Hepatocyte (in vitro differentiated cells): Measurements from ENCODE around the gene ZSWIM3. TPM values are rescaled to one million over a fixed set of nuclear protein-coding genes. Genes with fewer than 3 reads are reported as not detected.

Experiments
- DNase-seq: peaks from one replicate; pipeline ENCODE4 v3.0.0-alpha.2; 2016; ENCODE audit warnings: low spot score
- H2AFZ ChIP-seq: fragments of 200-600 bp; sonication (generic); 2 replicates; pipeline ENCODE4 v1.6.0; 2016; ENCODE audit warnings: antibody characterized with exemption, mild to moderate bottlenecking
- H3K27ac ChIP-seq: fragments of 200-600 bp; sonication (generic); 2 replicates; pipeline ENCODE4 v1.5.1; 2016; ENCODE audit warnings: mild to moderate bottlenecking
- H3K27me3 ChIP-seq: fragments of 200-600 bp; sonication (generic); 2 replicates; pipeline ENCODE4 v1.6.1; 2016
- H3K36me3 ChIP-seq: fragments of 200-600 bp; sonication (generic); replicated peaks from 2 replicates; pipeline ENCODE4 v1.5.1; 2016; ENCODE audit warnings: low read depth; ENCODE audit not compliant: insufficient read depth
- H3K4me1 ChIP-seq: fragments of 200-600 bp; sonication (generic); 2 replicates; pipeline ENCODE4 v1.5.1; 2016; ENCODE audit warnings: mild to moderate bottlenecking, moderate library complexity; ENCODE audit not compliant: insufficient read depth
- H3K4me2 ChIP-seq: fragments of 200-600 bp; sonication (generic); 2 replicates; pipeline ENCODE4 v1.6.0; 2016
- H3K4me3 ChIP-seq: fragments of 200-600 bp; sonication (generic); 2 replicates; pipeline ENCODE4 v1.5.1; 2016; ENCODE audit warnings: mild to moderate bottlenecking
- H3K79me2 ChIP-seq: fragments of 200-600 bp; sonication (generic); 2 replicates; pipeline ENCODE4 v1.6.0; 2017; ENCODE audit warnings: mild to moderate bottlenecking
- H3K9me2 ChIP-seq: fragments of 200-600 bp; sonication (generic); replicated peaks from 2 replicates; pipeline ENCODE4 v1.6.0; 2017; ENCODE audit warnings: mild to moderate bottlenecking; ENCODE audit not compliant: insufficient read depth
- H3K9me3 ChIP-seq: fragments of 200-600 bp; sonication (generic); 2 replicates; pipeline ENCODE4 v1.5.1; 2016; ENCODE audit warnings: low read depth, mild to moderate bottlenecking
- H4K20me1 ChIP-seq: fragments of 200-600 bp; sonication (generic); 2 replicates; pipeline ENCODE4 v1.6.0; 2016; ENCODE audit warnings: mild to moderate bottlenecking; ENCODE audit not compliant: insufficient read depth, poor library complexity, severe bottlenecking
- EZH2 ChIP-seq: fragments of 200-600 bp; sonication (generic); IDR thresholded peaks from 2 replicates; pipeline ENCODE4 v1.6.1; 2016; ENCODE audit warnings: antibody characterized with exemption, mild to moderate bottlenecking, borderline replicate concordance
- EZH2phosphoT487 ChIP-seq: fragments of 200-600 bp; sonication (generic); IDR thresholded peaks from one replicate; pipeline ENCODE4 v1.6.1; 2018; ENCODE audit warnings: antibody characterized with exemption, mild to moderate bottlenecking, low read depth, moderate library complexity; ENCODE audit not compliant: unreplicated experiment, severe bottlenecking
- WGBS: methylation state at CpG from one replicate; pipeline ENCODE4 v1.1.6; 2016; ENCODE audit warnings: low lambda C conversion rate; ENCODE audit errors: missing lambda C conversion rate; 5-methylcytosine and 5-hydroxymethylcytosine counted together
- polyA plus RNA-seq: library from polyadenylated mRNA; unstranded; fragments of >200 nt; fragmentation: Nextera tagmentation; extraction: Ambion mirVana; gene quantifications from 2 replicates; pipeline ENCODE4 v1.2.1, GENCODE V29; 2016
- total RNA-seq: library from RNA; depleted of rRNA; stranded (reverse); fragments of >200 nt; gene quantifications from 2 replicates; pipeline ENCODE4 v1.2.3, GENCODE V29; 2014
- TF ChIP-seq, protein P1 (sequence below): fragments of 200-600 bp; sonication (generic); IDR thresholded peaks from 2 replicates; pipeline ENCODE4 v1.5.1; 2016; ENCODE audit warnings: antibody characterized with exemption, mild to moderate bottlenecking; ENCODE audit not compliant: poor library complexity

ZSWIM3 gene
- total and polyA plus RNA-seq, 2 experiments from 2014 or later = 4.1 to 6.2 TPM

DNA sequence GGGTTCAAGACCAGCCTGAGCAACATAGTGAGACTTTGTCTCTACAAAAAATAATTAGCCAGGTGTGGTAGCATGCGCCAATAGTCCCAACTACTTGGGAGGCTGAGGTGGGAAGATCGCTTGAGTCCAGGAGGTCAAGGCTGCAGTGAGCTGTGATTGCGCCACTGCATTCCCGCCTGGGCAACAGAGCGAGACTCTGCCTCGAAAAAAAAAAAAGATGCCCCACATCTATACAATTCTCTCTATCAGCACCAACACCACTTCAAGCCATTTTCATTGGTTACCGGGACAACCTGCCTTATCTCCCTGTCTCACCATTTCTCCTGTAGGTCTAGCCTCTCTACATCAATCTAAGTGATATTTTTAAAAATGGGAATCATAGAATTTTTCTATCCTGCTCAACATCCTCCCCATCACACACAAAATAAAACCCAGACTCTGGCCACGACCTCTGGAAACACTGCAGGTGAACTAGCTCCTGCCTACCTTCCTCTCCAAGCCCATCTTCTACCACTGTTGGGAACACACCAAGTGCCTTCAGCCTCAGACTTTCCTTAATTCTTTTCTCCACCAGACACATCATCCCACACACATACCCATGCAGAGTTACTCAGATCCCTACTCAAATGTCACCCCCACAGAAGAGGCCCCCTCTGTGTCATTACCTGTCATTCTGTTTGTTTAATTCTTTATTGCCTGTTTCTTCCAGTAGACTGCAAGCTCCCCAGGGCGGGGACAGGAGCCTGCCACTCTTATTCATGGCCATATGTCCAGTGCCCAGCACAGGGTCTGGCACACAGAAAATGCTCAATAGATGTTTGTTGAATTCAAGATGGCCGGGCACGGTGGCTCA is 64.1 kb downstream of the ZSWIM3 start:
- WGBS = 86% methylated on average over 11 of the region's 11 CpGs

DNA sequence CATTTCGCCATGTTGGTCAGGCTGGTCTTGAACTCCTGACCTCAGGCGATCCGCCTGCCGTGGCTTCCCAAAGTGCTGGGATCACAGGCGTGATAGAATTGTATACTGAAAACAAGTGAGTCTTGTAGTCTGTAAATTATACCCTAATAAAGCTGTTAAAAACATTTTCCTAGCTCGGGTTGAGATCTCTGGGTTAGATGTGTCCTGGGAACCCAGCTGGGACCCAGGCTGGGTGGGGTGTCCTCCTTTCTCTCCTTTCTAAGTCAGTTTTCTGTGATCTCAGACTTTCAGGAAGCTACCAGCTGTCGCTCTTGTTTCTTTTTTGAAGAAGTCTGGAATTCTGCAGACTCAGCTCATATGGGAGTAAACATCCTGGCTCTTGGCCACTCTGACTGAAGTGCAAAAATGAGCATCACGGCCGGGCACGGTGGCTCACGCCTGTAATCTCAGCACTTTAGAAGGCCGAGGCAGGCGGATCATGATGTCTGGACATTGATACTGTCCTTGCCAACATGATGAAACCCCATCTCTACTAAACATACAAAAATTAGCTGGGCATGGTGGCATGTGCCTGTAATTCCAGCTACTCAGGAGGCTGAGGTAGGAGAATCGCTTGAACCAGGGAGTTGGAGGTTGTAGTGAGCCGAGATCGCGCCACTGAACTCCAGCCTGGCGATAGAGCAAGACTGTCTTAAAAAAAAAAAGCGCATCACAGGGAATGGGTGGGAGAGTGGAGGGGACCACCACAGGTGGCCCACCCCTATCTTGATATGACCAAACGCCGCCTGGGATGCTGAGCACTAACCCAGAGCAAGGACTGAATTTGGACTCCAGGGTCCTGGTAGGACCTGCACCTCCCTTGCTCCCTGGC is 67.2 kb downstream of the ZSWIM3 start:
- DNase-seq = peak; percentile 76
- Histone ChIP-seq H3K27ac (peak overlapping the region; percentile 85), H3K4me3 (no peak overlapping the region), H3K9me2 (no peaks in the 10 kb centered on the region), H3K79me2 (no peaks in the 10 kb centered on the region), H3K4me2 (peak overlapping the region; percentile 47), H4K20me1 (no peaks in the 10 kb centered on the region), H3K4me1 (peaks cover 27% of the 10 kb centered on the region), H2AFZ (peak overlapping the region; percentile 1), H3K27me3 (no peaks in the 10 kb centered on the region), H3K36me3 (no peaks in the 10 kb centered on the region), H3K9me3 (no peaks in the 10 kb centered on the region)
- WGBS = 64% methylated on average over 21 of the region's 21 CpGs
- TF ChIP-seq, protein P1, sequence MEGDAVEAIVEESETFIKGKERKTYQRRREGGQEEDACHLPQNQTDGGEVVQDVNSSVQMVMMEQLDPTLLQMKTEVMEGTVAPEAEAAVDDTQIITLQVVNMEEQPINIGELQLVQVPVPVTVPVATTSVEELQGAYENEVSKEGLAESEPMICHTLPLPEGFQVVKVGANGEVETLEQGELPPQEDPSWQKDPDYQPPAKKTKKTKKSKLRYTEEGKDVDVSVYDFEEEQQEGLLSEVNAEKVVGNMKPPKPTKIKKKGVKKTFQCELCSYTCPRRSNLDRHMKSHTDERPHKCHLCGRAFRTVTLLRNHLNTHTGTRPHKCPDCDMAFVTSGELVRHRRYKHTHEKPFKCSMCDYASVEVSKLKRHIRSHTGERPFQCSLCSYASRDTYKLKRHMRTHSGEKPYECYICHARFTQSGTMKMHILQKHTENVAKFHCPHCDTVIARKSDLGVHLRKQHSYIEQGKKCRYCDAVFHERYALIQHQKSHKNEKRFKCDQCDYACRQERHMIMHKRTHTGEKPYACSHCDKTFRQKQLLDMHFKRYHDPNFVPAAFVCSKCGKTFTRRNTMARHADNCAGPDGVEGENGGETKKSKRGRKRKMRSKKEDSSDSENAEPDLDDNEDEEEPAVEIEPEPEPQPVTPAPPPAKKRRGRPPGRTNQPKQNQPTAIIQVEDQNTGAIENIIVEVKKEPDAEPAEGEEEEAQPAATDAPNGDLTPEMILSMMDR = no peak
- TF ChIP-seq EZH2 (no peak), EZH2phosphoT487 (no peak)

More for the DNA sequence above, 64.1 kb downstream of the ZSWIM3 start:
- Histone ChIP-seq H3K4me2 (no peak overlapping the region), H3K36me3 (no peaks in the 10 kb centered on the region), H4K20me1 (no peaks in the 10 kb centered on the region), H3K79me2 (no peaks in the 10 kb centered on the region), H3K27ac (peak overlapping the region; percentile 58), H3K9me2 (no peaks in the 10 kb centered on the region), H3K4me1 (peaks cover 22% of the 10 kb centered on the region), H2AFZ (no peak overlapping the region), H3K9me3 (no peaks in the 10 kb centered on the region), H3K4me3 (no peak overlapping the region), H3K27me3 (no peaks in the 10 kb centered on the region)
- no peak for DNase-seq
- TF ChIP-seq EZH2 = no peak

DNA sequence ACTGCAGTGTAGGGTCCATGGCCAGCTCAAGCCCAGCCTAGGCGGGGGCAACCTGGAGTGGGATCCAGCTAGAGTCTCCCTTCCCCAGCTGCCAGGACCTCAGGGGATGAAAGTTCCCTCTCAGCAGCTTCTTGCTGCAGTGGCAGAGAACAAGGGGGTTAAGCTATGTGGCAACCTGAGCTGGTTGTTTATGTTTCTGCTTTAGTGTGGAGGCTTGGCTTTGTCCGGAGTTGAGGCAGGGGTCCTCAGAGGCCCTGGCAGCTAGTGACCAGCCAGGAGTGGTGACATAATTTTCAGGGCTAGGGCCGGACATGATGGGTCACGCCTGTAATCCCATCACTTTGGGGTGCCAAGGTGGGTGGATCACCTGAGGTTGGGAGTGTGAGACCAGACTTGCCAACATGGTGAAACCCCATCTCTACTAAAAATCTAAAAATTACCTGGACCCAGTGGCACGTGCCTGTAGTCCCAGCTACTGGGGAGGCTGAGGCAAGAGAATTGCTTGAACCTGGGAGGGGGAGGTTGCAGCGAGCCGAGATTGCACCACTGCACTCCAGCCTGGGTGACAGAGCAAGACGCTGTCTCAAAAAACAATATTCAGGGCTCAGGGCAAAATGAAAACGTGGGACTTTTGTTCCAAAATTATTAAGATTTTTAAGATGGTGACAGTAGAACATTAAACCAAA is 68.5 kb downstream of the ZSWIM3 start:
- Histone ChIP-seq H3K36me3 (no peaks in the 10 kb centered on the region), H3K9me2 (no peaks in the 10 kb centered on the region), H3K9me3 (no peaks in the 10 kb centered on the region), H3K4me1 (peaks cover 27% of the 10 kb centered on the region), H3K4me3 (no peak overlapping the region), H3K27me3 (no peaks in the 10 kb centered on the region), H3K27ac (peak overlapping the region; percentile 72), H3K4me2 (no peak overlapping the region), H3K79me2 (no peaks in the 10 kb centered on the region), H4K20me1 (no peaks in the 10 kb centered on the region), H2AFZ (no peak overlapping the region)
- WGBS = 72% methylated on average over 9 of the region's 9 CpGs
- DNase-seq = no peak
- no peak for TF ChIP-seq EZH2phosphoT487
- TF ChIP-seq, protein P1 = no peak
- TF ChIP-seq EZH2 = no peak
